Measurements from ENCODE around the gene P2RY2. TPM values are rescaled to one million over a fixed set of nuclear protein-coding genes. Genes with fewer than 3 reads are reported as not detected.

The P2RY2 gene
- total and polyA plus RNA-seq, 10 of the 15 experiments (the other 5 are each of a cell fraction or from before 2014, with no cell fraction given), result 0.03 to 0.23 (median 0.17) TPM; not detected in 7

GRCh38 chr11:73201888-73202780, 15.9 kb upstream of the P2RY2 start:
- H3K27me3 ChIP-seq (replicated peaks in 1 of 2; ENCODE audit: control insufficient read depth in 2 of 2, insufficient read depth in 2 of 2, low read length in 1 of 2), result no peaks in the 10 kb centered on the region
- DNase-seq (ENCODE audit: low read depth, low spot score), result no peak
- no peak overlapping the region for H3K9ac ChIP-seq (ENCODE audit: control insufficient read depth, insufficient read depth, low read length)
- 42% methylated on average over 8 of the region's 8 CpGs for WGBS (ENCODE audit: insufficient coverage, insufficient replicate concordance, low lambda C conversion rate, missing lambda C conversion rate)
- RAD21 ChIA-PET (ENCODE audit: unreplicated experiment), result no interaction called here
- no peak overlapping the region for H2AFZ ChIP-seq (ENCODE audit: control insufficient read depth, low read depth, low read length)
- no peak overlapping the region for H3K27ac ChIP-seq (ENCODE audit: control insufficient read depth, insufficient read depth)
- no TSS peak for BruUV-seq (replicated peaks)
- CTCF ChIA-PET, result interaction anchor here (1.1 to 1.9 kb wide), 2 partner anchors 9 to 35 kb away, joined by 3 to 8 read pairs; no protein-coding TSS in a partner anchor
- intact Hi-C loops (cut with micrococcal nuclease; ENCODE audit: unreplicated experiment), result no loop called here
- no peaks in the 10 kb centered on the region for H3K36me3 ChIP-seq (ENCODE audit: control insufficient read depth in 2 of 2, insufficient read depth in 2 of 2, low read length in 1 of 2)
- H3K4me1 ChIP-seq (ENCODE audit: control insufficient read depth, insufficient read depth, low read length), result no peaks in the 10 kb centered on the region
- TF ChIP-seq E2F4 (IDR thresholded peaks at IDR 0.05; ENCODE audit: low read depth, low read length) (no peak), WRNIP1 (IDR thresholded peaks at IDR 0.05; ENCODE audit: borderline replicate concordance, low read depth, low read length) (no peak), TCF7 (IDR thresholded peaks at IDR 0.05; ENCODE audit: borderline replicate concordance) (no peak), E2F8 (IDR thresholded peaks at IDR 0.05; ENCODE audit: low read depth, partially characterized antibody) (no peak), HCFC1 (IDR thresholded peaks at IDR 0.05; ENCODE audit: low read length) (no peak), MTA3 (IDR thresholded peaks at IDR 0.05; ENCODE audit: borderline replicate concordance, low read length) (no peak), HDGF (IDR thresholded peaks at IDR 0.05) (no peak), GATAD2B (conservative IDR thresholded peaks at IDR 0.05; ENCODE audit: low read depth) (no peak), MAX (IDR thresholded peaks at IDR 0.05; ENCODE audit: low read depth, low read length) (no peak), BACH1 (IDR thresholded peaks at IDR 0.05; ENCODE audit: borderline replicate concordance) (no peak), SREBF1 (IDR thresholded peaks at IDR 0.05; ENCODE audit: low read length) (no peak), IKZF2 (IDR thresholded peaks at IDR 0.05) (no peak)
- H3K79me2 ChIP-seq (ENCODE audit: control insufficient read depth, insufficient read depth, low read length), result no peaks in the 10 kb centered on the region
- no peak for ATAC-seq
- SMC1A ChIA-PET (ENCODE audit: uncharacterized antibody, unreplicated experiment), result interaction anchor here (1.1 kb wide), 1 partner anchor 9 kb away, joined by 5 read pairs; no protein-coding TSS in a partner anchor
- POLR2A ChIA-PET, result no interaction called here
- no peak for FAIRE-seq
- in situ Hi-C loops (cut with MboI), result no loop called here
- H4K20me1 ChIP-seq (ENCODE audit: control insufficient read depth, insufficient read depth), result no peaks in the 10 kb centered on the region
- no peaks in the 10 kb centered on the region for H3K9me3 ChIP-seq (replicated peaks; ENCODE audit: control insufficient read depth, insufficient read depth, low read length)
- no peak overlapping the region for H3K4me3 ChIP-seq
- H3K4me2 ChIP-seq (ENCODE audit: control insufficient read depth, insufficient read depth), result no peak overlapping the region

Measured in GM12878 (cell line).